Measurements from ENCODE around the gene ZBTB37. TPM values are rescaled to one million over a fixed set of nuclear protein-coding genes. Genes with fewer than 3 reads are reported as not detected.

The ZBTB37 gene
- total and polyA plus RNA-seq, 9 of the 15 experiments (the other 6 are each of a cell fraction or from before 2014, with no cell fraction given) = 1.3 to 13.9 (median 5.4) TPM

- TF ChIP-seq SNAPC5 (CRISPR knock-in tag; IDR thresholded peaks at IDR 0.05) (0 out of 2 replicates have a peak, but pooled peaks have one; percentile 4), BRD9 (IDR thresholded peaks at IDR 0.05; ENCODE audit: low read depth, partially characterized antibody) (no peak), NFIC (IDR thresholded peaks at IDR 0.05) (no peak), POLR2H (tag; IDR thresholded peaks at IDR 0.05; ENCODE audit: low read depth) (no peak), KLF1 (tag; IDR thresholded peaks at IDR 0.05) (no peak), HIVEP1 (CRISPR knock-in tag; IDR thresholded peaks at IDR 0.05) (no peak), FOS (IDR thresholded peaks at IDR 0.05; ENCODE audit: extremely low read depth, insufficient read length) (no peak), TAF15 (IDR thresholded peaks at IDR 0.05; ENCODE audit: low read depth, low read length) (no peak), FOXA3 (CRISPR knock-in tag; conservative IDR thresholded peaks at IDR 0.05 in 1 of 2, IDR thresholded peaks at IDR 0.05 in 1 of 2) (no peak), RAD51 (IDR thresholded peaks at IDR 0.05; ENCODE audit: borderline replicate concordance, low read depth) (no peak), FOSL1 (tag; conservative IDR thresholded peaks at IDR 0.05) (no peak), VEZF1 (CRISPR knock-in tag; IDR thresholded peaks at IDR 0.05) (no peak), STAT6 (CRISPR knock-in tag; IDR thresholded peaks at IDR 0.05) (no peak), STAT5B (CRISPR knock-in tag; IDR thresholded peaks at IDR 0.05) (no peak), TCF7L2 (IDR thresholded peaks at IDR 0.05; ENCODE audit: low read depth, low read length) (no peak), ZNF57 (CRISPR knock-in tag; IDR thresholded peaks at IDR 0.05) (no peak), PHF8 (IDR thresholded peaks at IDR 0.05; ENCODE audit: borderline replicate concordance, low read length) (no peak; the same call in 1 of the 2 replicates), ZNF592 (IDR thresholded peaks at IDR 0.05) (no peak), HMG20B (CRISPR knock-in tag; IDR thresholded peaks at IDR 0.05) (no peak)
Observed at GRCh38 chr1:173863224-173864161, 4.7 kb upstream of the ZBTB37 start (continued).

Data from K562 (cell line).